HG02759 (cell line): ENCODE results near the gene CRYGN.

Experiments
- ATAC-seq: cut with Tn5 transposase; IDR thresholded peaks from one replicate; pipeline ENCODE4 v1.9.1; 2021; ENCODE audit warnings: mild to moderate bottlenecking, moderate library complexity; ENCODE audit not compliant: unreplicated experiment

The CRYGN gene

GRCh38 chr7:151427705-151428377, 12.1 kb downstream of the CRYGN start:
- ATAC-seq, result no peak

- no peak for ATAC-seq
These were observed 12.8 kb downstream of the CRYGN start for GRCh38 chr7:151426904-151427704.

- ATAC-seq, result no peak
These were observed 13.5 kb downstream of the CRYGN start for GRCh38 chr7:151426441-151426903.

- ATAC-seq, result no peak
These were observed 14.1 kb downstream of the CRYGN start for GRCh38 chr7:151425670-151426440.

GRCh38 chr7:151424799-151425198, 15.1 kb downstream of the CRYGN start:
- ATAC-seq, result no peak

GRCh38 chr7:151423936-151424335, 16.0 kb downstream of the CRYGN start:
- ATAC-seq, result no peak

GRCh38 chr7:151423226-151423625, 16.7 kb downstream of the CRYGN start:
- ATAC-seq, result no peak

- ATAC-seq, result no peak
These were observed 17.7 kb downstream of the CRYGN start for GRCh38 chr7:151422212-151422611.

- ATAC-seq, result no peak
These were observed 19.8 kb downstream of the CRYGN start for GRCh38 chr7:151420144-151420543.

- no peak for ATAC-seq
These were observed 23.0 kb downstream of the CRYGN start for GRCh38 chr7:151416941-151417315.

- no peak for ATAC-seq
These were observed 23.6 kb downstream of the CRYGN start for GRCh38 chr7:151416112-151416940.

GRCh38 chr7:151415375-151416105, 24.4 kb downstream of the CRYGN start:
- ATAC-seq, result no peak

GRCh38 chr7:151413241-151413640, 26.7 kb downstream of the CRYGN start:
- ATAC-seq, result no peak

GRCh38 chr7:151412318-151412717, 27.6 kb downstream of the CRYGN start:
- no peak for ATAC-seq

- no peak for ATAC-seq
These were observed 28.4 kb downstream of the CRYGN start for GRCh38 chr7:151411551-151411950.

GRCh38 chr7:151410405-151411390, 29.2 kb downstream of the CRYGN start:
- ATAC-seq, result no peak

GRCh38 chr7:151409667-151410404, 30.1 kb downstream of the CRYGN start, which contains the start of gene WDR86:
TSS of gene WDR86 (minus strand) at chr7:151410038. CDS start at chr7:151409589, 449 bp downstream.
- no peak for ATAC-seq
